Fibroblast of skin of left quadriceps (primary cell): ENCODE measurements around the gene CD40.

Experiments
- DNase-seq, 2 experiments: peaks; one replicate each; pipeline ENCODE4 v3.0.0-alpha.2; 2013; ENCODE audit warnings: low read depth in 2 of 2

Gene CD40

DNA sequence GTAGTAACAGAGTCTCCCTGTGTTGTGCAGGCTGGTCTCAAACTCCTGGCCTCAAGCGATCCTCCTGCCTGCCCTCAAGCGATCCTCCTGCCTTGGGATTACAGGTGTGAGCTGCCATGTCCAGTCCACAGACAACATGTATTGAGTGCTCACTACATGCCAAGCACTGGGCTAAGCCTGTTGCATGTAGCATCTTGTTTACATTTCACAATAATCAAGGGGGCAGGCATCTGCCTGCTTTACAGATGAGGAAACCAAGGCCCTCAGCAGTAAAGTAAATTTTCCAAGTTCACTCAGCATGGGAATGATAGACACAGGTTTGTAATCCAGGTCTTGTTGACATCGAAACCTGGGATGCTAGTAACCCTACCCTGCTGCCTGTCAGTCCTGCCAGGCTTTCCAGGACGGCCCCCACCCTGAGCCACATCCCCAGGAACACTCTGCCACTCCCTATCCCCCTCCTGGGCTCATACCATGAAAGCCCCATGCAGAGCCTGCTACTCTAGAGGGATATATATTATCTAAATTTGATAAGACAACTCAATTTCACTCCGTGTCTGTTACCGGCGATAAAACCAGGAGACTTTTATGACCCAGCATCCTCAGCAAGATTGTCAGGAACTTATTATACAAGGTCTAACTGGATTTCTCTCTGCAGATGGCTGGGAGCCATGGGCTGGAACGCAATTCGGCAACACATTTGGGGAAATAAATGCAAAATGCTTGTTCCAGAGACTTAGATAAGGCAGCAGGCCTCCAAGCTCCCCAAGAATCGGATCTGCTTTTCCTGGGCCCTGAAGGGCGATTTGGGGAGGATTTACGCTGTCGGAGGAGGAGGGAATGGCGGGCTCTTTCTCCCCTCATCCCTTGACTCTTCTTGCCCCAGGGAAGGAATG lies 30.4 kb downstream of the CD40 start:
- no peak for DNase-seq

DNA sequence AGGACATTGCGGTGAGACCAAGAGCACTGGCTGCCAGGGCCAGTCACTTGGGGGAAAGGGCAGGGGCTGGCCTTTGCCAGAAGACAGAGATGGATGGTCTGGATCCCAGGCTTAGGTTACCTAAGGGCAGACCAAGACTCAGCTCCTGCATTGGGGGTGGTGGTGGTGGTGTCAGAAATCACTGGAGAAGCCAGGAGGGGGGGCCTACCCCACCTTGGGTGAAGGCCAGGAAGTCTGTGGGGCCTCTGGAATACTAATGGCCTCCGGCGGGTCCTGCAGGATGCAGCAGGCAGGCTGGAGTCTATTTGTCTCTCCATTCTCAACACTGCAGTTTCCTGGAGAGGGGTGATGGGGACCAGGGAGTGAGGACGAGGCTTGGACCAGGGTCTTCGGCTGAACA lies 32.8 kb downstream of the CD40 start:
- no peak for DNase-seq

DNA sequence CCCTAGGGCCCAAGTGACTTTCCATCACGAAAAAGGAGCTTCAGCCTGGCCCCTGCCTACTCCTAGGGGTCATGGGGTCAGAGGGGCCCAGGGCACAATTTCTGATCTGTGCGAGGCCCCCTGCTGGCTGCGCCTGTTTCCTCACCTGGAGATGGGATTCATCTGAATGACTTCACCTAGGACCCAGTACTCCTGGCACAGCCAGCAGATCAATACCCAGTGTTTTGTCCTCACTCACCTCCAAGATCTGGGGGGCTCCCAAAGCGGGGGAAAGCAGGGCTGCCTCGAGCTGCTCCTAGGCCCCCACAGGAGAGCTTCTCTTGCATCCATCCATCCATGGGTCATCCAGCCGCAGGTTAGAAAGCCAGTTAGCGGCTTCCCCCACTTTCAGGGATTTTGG lies 33.8 kb downstream of the CD40 start:
- no peak for DNase-seq

DNA sequence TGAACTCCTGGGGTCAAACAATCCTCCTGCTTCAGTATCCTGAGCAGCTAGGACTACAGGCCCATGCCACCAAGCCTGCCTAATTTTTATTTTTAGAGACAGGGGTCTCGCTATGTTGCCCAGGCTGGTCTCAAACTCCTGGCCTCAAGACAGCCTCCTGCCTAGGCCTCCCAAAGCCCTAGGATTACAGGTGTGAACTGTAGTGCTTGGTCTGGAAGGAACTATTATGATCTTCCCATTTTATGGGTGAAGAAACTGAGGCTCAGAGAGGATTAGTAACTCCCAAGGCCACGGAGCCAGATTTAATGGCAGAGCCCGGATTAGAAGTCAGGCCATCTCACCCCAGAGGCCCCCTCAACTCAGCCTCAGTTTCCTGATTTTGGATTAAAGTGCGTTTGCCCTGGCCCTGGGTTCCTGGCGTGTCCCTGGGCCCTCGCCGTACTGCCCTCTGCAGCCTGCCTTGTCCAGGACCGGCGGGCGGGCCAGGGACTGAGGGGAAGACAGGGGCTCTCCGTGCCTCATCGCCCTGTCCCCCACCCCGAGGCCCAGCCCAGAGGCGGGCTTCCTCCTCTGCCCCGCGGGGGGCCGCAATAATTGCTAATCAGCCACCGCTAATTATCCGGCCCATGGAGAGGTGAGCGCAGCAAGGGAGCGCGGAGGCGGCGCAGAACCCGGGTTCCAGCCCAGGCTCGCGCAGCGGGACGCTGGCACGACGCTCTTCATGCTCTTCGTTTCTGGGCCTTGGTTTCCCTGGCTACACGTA lies 34.9 kb downstream of the CD40 start:
- DNase-seq = no peak

DNA sequence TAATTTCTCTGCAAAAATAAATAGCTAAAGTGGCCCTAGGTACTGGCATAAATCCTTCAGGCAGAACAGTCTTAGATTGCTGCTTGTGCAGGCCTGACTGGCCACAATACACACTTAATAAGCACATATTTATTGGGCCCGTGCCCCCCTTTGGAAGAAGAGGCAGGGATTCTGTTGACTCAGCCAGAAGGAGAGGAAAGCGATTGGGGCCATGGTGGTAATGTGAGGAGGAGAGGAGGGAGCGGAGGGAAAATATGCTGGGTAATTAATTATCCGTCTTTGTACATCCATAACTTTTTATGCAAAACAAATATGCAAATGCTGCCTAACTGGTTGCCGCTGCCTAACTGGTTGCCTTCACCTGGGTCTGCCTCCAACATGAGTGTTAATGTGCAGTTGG lies 36.2 kb downstream of the CD40 start:
- DNase-seq = no peak

DNA sequence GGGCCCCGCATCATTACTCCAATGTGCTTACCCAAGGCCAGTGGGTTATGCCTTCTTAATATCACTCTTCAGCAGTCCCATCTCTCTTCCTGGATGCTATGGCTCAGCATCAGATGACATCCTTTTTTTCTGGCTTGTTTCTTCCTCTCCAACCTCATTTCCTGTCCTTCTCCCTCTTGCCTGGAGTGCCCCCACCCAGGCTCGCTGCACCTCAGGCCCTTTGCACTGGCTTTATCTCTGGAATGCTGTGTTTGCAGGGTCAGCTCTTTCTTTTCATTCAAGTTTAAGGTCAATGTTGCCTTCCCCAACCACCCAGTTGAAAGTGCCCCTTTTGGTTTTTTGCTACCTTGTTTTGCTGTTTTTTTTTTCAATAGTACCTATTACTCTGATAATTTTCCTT lies 36.7 kb downstream of the CD40 start:
- no peak for DNase-seq

DNA sequence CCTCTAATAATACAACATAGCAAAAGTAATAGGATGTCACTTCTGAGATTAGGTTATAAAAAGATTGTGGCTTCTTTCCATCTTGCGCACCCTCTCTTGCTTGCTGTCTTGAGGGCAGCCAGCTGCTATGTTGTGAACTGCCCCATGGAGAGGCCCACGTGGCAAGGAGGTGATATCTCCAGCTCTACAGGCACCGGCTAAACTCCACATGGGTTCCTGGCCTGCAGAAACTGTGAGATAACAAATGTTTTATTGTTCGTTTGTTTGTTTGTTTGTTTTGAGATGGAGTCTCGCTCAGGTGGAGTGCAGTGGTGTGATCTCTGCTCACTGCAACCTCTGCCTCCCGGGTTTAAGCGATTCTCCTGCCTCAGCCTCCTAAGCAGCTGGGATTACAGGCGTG lies 38.0 kb downstream of the CD40 start:
- no peak for DNase-seq

DNA sequence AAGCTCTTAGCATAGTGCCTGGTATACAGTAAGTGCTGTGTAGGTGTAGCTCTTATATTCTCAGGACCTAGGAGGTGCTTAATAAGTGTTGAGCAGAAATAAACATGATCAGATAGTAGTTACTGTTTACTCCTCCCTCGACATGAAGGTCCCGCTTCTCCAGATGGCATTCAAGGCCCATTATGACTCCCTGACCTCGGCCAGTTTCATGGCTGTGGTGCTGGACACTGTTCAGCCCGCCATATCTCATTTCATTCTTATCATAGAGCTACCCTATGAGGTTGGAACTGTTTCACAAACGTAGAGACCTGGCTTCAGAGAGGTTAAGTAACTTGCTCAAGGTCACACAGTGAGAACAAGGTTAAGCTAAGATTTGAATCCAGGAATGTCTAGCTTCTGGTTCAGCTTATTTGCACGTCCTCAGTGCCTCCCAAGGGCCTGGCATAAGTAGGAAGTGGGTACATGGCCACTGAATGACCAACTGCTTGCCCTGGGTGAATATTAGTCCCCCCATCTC lies 39.0 kb downstream of the CD40 start:
- no peak for DNase-seq

DNA sequence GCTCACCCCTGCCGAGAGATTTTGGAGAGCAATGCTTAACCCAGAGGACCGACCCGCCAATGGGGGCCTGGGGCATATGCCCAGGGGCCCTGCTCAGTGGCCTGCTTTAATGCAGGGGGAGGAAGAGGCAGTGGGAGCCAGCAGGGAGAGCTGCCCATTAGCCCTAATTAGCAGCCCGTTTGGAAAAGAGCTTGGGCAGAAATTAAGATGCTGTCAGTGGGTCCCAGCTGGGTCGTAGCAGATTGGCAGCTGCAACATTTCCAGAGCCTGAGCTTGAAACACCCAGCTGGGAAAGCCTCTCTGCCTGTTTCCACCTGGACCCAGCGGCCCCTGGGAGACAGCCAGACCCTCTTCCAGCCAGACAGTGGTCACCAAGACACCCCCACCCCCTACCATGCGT lies 39.5 kb downstream of the CD40 start:
- no peak for DNase-seq

DNA sequence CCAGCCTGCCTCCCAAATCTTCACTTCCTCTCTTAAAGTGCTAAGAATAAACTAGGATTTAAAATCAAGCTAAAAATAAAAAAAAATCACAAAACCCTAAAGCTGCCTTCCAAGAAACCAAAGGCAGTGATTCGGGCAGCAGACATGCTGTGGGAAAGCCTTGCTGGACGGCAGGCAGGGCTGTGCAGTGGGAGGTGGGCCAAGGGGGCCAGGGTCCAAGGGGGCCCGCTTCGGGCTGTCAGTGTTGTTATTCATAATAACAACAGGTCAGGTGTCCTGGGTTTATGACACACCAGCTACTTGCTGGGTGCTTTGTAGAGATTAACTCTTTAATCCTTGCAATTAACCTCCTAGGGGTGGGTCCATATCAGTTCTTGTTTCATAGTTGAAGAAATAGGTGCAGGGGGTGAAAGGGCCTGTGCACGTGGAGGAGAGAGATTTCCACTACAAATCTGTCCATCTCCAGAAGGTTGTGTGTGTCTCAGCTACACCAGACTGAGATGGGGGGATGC lies 40.4 kb downstream of the CD40 start:
- no peak for DNase-seq

DNA sequence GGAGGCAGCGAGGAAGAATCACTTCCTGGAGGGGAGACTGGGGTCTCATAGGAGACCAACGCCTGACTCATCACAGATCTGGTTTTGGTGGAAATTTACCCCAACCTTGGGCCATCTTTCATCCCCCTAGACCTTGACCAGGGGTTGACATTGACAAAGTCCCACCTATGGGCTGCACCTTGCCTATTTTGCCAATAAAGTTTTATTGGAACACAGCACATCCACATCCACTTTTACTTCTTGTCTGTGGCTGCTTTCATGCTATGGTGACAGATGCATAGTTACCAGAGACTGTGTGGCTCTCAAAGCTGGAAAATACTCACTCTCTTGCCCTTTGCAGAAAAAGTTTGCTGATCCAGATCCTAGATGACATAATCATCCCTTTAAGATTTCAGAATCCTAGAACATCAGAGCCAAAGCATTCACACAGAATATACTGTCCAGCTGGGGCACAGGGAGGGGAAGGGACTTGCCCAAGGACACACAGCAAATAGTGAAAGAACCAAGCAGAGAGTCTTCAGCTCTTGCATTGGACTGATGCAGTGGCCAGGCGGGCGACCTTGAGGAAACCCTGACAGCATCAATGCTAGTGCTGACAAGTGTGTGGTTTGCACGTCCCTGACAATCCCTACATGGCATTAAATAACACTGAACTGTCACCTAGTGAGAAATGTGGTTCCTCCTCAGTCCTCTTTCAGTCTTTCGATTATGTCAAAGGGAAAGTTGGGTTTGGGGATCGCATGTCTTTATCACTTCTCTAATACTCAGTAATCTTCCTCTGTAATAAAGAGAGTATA lies 41.2 kb downstream of the CD40 start:
- DNase-seq = no peak

DNA sequence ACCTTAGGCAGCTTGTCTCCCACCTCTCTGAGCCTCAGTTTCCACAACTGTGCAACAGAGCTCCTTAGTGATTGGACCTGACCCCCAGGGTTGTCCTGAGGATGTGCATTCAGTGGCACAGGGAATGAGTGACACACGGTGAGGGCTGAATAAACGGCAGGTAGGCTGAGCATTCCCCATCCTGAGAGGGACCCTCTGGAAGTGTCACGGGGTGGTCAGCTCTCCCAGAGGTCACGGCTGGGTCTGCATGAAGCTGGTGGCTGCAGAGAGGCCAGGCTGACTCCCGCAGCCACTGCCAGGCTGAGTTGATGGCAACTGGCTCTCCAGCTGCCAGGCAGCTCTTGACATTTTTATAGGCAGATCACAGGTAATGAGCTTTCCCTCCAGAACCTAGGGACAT lies 42.5 kb downstream of the CD40 start:
- DNase-seq = no peak

DNA sequence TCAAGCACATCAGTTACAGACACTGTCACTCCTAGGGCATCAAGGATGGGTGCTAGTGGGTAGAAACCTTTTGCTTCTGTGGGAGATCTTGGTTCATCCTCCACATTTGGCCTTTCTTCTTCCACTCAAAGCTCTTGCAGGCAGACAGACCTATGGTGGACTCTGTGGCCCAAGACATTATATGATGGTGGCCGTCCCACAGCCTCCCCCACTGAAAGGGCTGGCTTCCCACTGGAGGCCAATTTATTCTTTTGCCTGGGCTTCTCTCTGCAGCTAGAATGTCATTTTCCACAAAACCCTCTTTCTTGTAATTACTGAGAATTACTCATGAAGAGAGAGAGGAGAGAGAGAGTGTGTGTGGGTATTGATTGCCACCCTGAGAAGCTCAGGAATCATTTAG lies 43.8 kb downstream of the CD40 start:
- no peak for DNase-seq

DNA sequence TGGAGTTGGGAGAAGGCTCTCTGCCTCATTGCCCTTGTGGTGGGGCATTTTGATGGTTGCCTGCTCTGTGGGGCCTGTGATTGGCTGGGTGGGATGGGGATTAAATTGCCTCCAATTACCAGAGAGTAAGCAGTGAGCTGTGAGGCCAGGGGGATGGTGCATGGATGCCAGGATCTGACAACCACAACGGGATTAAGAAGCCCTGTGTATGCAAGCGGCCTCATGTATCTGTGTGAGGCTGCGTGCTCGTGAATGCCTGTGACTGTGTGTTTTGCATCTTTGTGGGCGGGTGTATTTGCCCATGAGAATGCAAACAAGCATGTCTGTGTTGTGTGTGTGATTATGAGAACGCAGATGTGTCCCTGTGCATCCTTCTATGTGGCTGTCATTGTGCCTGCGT lies 46.1 kb downstream of the CD40 start:
- DNase-seq = no peak

DNA sequence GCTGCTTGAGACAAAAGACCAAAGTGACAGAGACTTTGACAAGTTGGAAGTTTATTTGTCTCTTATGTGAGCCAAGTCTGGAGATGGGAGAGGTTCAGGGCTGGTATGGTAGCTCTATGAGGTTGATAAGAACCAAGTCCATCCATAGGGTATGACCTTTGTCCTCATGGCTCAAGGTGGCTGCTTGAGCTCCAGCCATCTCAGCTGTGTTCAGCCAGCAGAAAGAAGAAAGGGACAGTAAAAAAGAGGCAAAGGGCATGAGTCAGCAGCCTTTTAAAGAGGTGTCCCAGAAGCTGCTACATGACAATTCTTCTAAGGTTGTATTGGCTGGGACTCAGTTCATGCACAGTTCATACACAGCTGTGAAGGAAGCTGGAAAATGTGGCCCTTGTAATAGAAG lies 49.0 kb downstream of the CD40 start:
- no peak for DNase-seq

DNA sequence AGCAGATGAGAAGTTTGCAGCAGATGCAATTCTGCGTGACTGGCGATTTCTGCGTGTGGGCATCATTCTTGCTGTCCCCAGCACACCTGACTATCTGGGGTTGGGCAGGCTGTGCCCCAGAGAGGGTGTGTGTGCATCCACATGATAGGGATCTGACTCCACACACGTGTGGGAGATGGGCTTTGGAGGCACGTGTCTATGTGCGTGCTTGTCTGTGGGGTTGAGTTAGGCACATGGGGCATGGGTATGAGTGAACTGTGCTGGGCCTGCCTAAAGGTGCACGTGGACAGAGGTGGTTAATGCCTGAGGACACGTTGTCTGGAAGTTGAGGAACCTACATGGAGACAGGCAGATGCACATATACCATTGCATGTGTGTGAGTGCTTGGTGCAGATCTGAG lies 50.3 kb downstream of the CD40 start:
- DNase-seq = no peak

DNA sequence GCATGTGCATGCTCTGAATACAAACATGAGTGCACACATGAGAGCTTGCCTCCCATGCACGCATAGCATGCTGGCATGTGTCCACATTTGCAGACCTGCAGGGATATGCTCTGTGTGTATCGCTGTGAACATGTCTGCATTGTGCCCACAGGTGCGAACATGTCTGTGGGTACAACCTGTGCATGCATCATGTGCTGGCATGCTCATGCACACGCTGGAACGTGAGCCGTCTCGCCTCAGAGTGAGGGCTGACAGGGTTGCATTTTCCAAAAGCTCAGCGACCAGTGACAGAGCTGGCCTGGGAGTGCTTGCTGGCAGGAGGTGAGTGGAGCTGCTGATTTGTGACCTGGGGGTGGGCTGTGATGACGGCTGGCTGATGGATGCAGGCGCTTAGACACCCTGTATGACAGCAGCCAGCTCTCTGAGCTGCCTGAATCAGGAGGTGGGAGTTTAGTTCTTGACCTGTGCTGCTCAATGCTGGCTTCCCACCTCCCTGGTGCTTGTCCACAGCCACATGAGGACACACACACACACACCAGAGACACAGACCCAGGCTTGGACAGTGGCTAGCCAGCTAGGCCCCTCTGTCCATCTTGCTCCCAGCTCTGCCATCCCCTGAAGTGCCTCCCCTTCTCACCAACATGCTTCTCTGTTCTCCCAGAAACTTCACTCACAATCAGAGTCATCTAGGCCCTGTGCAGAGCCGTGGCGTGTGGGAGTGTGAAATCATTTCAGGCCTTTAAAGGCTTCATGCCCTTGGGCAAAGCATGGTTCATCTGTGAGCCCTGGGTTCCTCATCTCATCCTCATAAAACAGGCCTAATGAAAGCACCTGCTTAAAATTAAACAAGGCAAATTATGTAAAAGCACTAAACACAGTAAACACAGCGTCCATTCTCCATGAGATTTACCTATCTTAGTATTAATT lies 51.4 kb downstream of the CD40 start:
- no peak for DNase-seq

DNA sequence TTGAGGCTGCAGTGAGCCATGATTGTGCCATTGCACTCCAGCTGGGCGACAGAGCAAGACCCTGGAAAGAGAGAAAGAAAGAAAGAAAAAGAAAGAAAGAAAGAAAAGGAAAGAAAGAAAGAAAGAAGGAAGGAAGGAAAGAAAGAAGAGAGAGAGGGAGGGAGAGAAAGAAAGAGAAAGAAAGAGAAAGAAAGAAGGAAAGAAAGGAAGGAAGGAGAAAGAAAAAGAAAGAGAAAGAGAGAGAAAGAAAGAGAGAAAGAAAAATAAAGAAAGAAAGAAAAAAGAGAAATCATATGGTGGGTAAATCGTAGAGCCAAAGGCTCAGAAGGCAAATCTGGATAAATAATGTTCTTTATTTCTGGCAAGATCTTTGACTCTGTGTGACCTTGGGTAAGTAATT lies 53.4 kb downstream of the CD40 start:
- DNase-seq = no peak

DNA sequence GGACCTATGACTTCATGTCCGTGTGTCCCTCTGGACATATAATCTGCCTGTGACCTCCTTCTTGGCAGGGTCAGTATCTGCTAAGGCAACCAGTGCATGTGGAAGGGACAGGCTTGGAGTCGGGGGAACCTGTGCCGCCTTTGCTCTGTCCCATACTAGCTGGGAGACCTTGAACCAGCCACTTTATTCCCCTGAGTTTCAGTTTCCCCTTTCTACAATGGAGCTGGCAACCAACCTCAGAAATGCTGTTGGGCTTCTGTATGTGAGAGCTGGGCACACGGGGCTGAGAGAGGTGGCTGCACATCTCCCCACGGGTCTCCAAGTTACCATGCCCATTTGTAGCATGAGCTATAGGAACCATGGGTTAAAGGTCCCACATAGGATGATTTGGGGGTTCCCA lies 53.8 kb downstream of the CD40 start:
- no peak for DNase-seq

DNA sequence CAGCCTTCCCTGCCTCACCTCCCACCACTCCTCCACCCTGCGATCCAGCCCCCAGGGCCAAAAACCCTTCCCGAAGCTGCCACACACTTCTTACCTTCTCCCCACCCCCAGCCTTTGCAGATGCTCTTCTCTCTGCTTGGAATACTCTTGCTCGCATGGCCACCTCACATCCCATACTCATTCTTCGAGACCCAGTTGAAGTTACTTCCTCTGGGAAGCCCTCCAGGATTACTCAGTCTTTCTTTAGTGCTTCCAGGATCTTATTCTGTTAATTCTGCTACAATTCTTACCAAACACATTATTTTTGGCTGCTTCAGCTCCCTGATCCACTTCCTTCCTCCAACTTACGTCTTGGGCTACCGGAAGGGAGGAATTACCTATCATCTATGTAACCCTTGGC lies 54.3 kb downstream of the CD40 start:
- no peak for DNase-seq

DNA sequence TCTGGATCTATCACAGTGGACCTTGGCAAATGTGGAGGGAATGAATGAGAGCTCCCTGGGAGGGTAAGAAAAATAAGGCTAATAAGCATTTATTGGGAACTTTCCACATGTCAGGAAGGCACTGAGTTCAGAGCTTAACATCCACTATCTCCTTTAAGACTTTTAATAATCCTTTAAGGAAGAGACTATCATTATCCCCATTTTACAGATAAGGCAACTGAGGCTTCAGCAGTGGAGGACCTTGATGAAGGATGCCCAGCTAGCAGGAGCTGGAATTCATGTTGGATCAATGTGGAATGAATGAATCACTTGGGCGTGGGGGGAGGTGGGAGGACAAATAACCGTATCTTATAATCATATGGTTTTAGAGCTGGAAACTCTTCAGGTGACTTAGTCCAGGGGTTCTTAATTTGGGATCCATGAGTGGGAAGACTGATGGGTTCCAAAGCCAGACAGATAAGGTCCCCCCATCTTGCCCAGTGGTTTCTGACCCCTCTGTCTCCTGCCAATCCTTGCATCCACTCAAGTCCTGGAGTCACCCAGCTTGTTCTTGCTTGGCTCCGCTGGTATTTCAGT lies 54.9 kb downstream of the CD40 start:
- no peak for DNase-seq
